ENCODE measurements around the gene XKR8.

Gene XKR8

DNA sequence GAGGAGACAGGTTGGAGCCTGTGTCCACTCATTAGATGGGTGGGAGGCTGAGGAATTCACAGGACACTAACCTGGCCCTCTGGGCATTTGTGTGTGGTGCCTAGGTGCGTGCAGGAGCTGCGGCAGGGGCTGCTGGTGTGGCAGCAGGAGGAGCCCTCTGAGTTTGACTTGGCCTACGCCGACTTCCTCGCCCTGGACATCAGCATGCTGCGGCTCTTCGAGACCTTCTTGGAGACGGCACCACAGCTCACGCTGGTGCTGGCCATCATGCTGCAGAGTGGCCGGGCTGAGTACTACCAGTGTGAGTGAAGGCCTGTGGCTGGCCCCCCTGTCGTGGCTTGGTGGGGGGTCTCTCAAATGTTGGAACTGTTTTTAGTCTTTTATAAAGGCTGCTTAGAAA is 3.6 kb downstream of the XKR8 start:
- Histone ChIP-seq H3K36me3 (ENCODE audit: insufficient read depth, low read length) (0 out of 2 replicates have a peak, but pooled peaks cover 2% of the 10 kb centered on the region), H3K9ac (ENCODE audit: low read depth, low read length) (no peak overlapping the region), H3K9me3 (ENCODE audit: control insufficient read depth, insufficient read depth, low read length) (no peaks in the 10 kb centered on the region), H3K4me1 (ENCODE audit: insufficient read depth, low read length) (peaks cover 7% of the 10 kb centered on the region; the same call in 1 of the 2 replicates)

- Histone ChIP-seq H3K36me3 (ENCODE audit: insufficient read depth, low read length) (0 out of 2 replicates have a peak, but pooled peaks cover 2% of the 10 kb centered on the region), H3K4me1 (ENCODE audit: insufficient read depth, low read length) (peaks cover 2% of the 10 kb centered on the region; the same call in 1 of the 2 replicates), H3K9me3 (ENCODE audit: control insufficient read depth, insufficient read depth, low read length) (no peaks in the 10 kb centered on the region), H3K9ac (ENCODE audit: low read depth, low read length) (no peak overlapping the region)
Measured at GRCh38 chr1:27966402-27967105, 6.8 kb downstream of the XKR8 start.

GRCh38 chr1:27967106-27967883 is 7.5 kb downstream of the XKR8 start:
- 0 out of 2 replicates have a peak, but pooled peaks cover 2% of the 10 kb centered on the region for H3K36me3 ChIP-seq (ENCODE audit: insufficient read depth, low read length)
- no peaks in the 10 kb centered on the region for H3K4me1 ChIP-seq (ENCODE audit: insufficient read depth, low read length)
- no peaks in the 10 kb centered on the region for H3K9me3 ChIP-seq (ENCODE audit: control insufficient read depth, insufficient read depth, low read length)
- H3K9ac ChIP-seq (ENCODE audit: low read depth, low read length): no peak overlapping the region

GRCh38 chr1:27967884-27968466 is 8.2 kb downstream of the XKR8 start:
- H3K4me1 ChIP-seq (ENCODE audit: insufficient read depth, low read length): no peaks in the 10 kb centered on the region
- H3K36me3 ChIP-seq (ENCODE audit: insufficient read depth, low read length): 0 out of 2 replicates have a peak, but pooled peaks cover 2% of the 10 kb centered on the region
- H3K9ac ChIP-seq (ENCODE audit: low read depth, low read length): no peak overlapping the region
- no peaks in the 10 kb centered on the region for H3K9me3 ChIP-seq (ENCODE audit: control insufficient read depth, insufficient read depth, low read length)

DNA sequence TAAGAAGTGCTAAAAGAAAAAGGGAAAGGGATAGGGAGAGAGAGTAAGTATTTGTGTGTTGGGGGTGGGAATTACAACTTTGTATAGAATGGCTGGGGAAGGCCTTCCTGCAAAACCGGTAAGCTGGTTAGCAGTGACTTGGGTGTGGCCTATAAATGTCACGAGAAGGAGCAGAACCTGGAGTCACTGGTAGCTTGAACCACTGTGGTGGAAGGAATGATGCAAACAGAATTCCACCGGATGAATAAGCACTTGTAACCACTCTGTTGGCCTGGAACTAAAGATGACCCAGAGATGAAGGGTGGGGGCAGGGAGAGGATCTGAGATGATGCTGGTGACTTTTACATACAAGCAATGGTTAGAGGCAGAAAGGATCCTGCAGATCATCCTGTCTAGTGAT is 8.9 kb downstream of the XKR8 start:
- 0 out of 2 replicates have a peak, but pooled peaks cover 2% of the 10 kb centered on the region for H3K36me3 ChIP-seq (ENCODE audit: insufficient read depth, low read length)
- no peaks in the 10 kb centered on the region for H3K9me3 ChIP-seq (ENCODE audit: control insufficient read depth, insufficient read depth, low read length)

DNA sequence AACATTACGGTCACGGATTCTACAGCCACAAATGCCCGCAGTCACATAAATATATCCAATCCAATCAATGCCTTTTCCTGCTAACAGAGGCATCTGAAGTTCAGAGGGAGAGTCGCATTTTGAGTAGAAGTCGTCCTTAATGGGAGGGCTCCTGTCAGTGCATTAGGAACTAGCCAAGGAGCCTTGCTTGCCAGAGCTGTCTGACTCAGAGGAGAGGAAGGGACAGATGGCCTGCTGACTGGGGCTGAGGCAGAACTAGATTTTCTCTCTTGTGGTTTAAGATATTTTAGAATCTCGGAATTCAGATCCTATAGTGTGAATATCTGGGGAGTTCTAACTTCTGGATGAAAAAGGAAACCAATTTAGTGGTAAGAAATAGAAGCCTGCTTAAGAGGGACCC is 10.6 kb downstream of the XKR8 start:
- H3K9ac ChIP-seq (ENCODE audit: low read depth, low read length): no peak overlapping the region
- no peaks in the 10 kb centered on the region for H3K9me3 ChIP-seq (ENCODE audit: control insufficient read depth, insufficient read depth, low read length)
- no peaks in the 10 kb centered on the region for H3K36me3 ChIP-seq (ENCODE audit: insufficient read depth, low read length)
- no peaks in the 10 kb centered on the region for H3K4me1 ChIP-seq (ENCODE audit: insufficient read depth, low read length)

More for the DNA sequence above, 8.9 kb downstream of the XKR8 start:
- Histone ChIP-seq H3K4me1 (ENCODE audit: insufficient read depth, low read length) (no peaks in the 10 kb centered on the region), H3K9ac (ENCODE audit: low read depth, low read length) (no peak overlapping the region)

- Histone ChIP-seq H3K4me1 (ENCODE audit: insufficient read depth, low read length) (no peaks in the 10 kb centered on the region), H3K9ac (ENCODE audit: low read depth, low read length) (no peak overlapping the region), H3K36me3 (ENCODE audit: insufficient read depth, low read length) (no peaks in the 10 kb centered on the region), H3K9me3 (ENCODE audit: control insufficient read depth, insufficient read depth, low read length) (no peaks in the 10 kb centered on the region)
Measured at GRCh38 chr1:27971674-27972073, 11.9 kb downstream of the XKR8 start.

DNA sequence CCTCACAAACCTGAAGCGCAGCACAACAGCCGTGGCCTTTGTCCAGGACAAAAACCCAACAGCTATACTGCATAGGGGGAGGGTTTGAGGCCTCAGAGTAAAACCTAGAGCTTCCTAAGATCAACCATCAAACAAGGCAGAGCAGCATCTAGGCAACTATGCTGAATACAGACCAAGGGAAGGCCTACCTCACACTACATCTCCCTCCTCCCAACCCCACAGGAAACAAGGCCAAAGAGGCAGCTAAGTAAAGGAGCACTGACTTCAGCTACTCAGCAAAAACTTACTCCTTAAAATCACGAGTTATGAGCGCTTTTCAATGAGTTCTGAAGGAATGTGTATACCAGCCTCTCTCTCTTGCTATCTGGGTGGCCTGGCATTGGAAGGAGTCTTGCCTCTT is 12.4 kb downstream of the XKR8 start:
- Histone ChIP-seq H3K4me1 (ENCODE audit: insufficient read depth, low read length) (no peaks in the 10 kb centered on the region), H3K36me3 (ENCODE audit: insufficient read depth, low read length) (no peaks in the 10 kb centered on the region), H3K9ac (ENCODE audit: low read depth, low read length) (no peak overlapping the region), H3K9me3 (ENCODE audit: control insufficient read depth, insufficient read depth, low read length) (no peaks in the 10 kb centered on the region)

- no peaks in the 10 kb centered on the region for H3K9me3 ChIP-seq (ENCODE audit: control insufficient read depth, insufficient read depth, low read length)
- no peaks in the 10 kb centered on the region for H3K36me3 ChIP-seq (ENCODE audit: insufficient read depth, low read length)
- no peak overlapping the region for H3K9ac ChIP-seq (ENCODE audit: low read depth, low read length)
- no peaks in the 10 kb centered on the region for H3K4me1 ChIP-seq (ENCODE audit: insufficient read depth, low read length)
Measured at GRCh38 chr1:27973771-27974416, 14.1 kb downstream of the XKR8 start.

DNA sequence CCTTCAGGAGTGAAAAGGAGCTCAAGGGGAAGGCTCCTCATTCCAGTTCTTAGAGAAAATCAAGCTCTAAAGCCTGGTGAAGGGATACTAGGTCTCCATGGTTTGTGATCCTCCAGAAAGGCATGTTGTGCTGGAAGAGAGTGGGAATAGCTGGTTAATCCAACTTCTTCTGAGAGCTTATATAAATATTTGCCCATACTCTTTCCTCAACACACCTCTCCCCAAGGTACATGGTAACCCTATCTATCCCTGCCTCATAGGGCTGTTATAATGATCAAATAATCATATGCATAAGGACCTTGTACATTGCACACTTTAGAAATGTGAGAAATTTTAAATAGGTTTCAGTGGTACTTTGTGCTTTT is 14.6 kb downstream of the XKR8 start:
- H3K4me1 ChIP-seq (ENCODE audit: insufficient read depth, low read length): no peaks in the 10 kb centered on the region
- no peaks in the 10 kb centered on the region for H3K36me3 ChIP-seq (ENCODE audit: insufficient read depth, low read length)
- H3K9me3 ChIP-seq (ENCODE audit: control insufficient read depth, insufficient read depth, low read length): no peaks in the 10 kb centered on the region
- no peak overlapping the region for H3K9ac ChIP-seq (ENCODE audit: low read depth, low read length)

DNA sequence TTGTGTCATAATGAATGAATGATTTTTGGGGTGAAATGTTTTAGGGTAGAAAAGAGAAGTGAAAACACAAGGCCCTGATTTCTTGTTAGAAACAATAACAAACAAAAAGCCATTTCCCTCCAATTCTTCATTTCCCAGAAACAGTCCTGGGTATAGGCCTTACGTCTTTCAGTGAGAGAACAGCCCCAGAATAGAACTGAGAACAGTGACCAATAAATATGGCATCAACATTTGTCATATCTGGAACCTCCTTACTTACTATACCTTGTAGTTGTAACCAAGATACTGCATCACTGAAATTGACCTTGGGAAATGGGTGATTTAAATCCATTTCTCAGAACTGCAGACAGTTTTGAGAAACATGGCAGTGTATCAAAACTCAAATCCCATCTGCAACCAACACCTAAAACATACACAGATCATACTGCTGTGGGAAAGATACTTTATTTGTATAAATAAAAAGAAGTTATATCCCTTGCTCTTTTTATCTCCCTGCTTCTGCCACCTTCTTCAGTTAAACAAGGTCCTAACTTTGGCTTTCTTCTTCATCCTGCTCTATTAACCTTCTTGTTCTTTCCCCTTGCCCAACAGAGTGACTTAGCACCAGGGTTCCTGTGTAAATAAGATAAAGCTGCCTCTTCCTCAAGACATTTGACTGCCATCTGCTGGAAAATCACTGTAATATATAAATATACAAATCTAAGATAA is 19.5 kb downstream of the XKR8 start:
- Histone ChIP-seq H3K36me3 (ENCODE audit: insufficient read depth, low read length) (no peaks in the 10 kb centered on the region), H3K4me1 (ENCODE audit: insufficient read depth, low read length) (no peaks in the 10 kb centered on the region), H3K9ac (ENCODE audit: low read depth, low read length) (no peak overlapping the region), H3K9me3 (ENCODE audit: control insufficient read depth, insufficient read depth, low read length) (no peaks in the 10 kb centered on the region)

DNA sequence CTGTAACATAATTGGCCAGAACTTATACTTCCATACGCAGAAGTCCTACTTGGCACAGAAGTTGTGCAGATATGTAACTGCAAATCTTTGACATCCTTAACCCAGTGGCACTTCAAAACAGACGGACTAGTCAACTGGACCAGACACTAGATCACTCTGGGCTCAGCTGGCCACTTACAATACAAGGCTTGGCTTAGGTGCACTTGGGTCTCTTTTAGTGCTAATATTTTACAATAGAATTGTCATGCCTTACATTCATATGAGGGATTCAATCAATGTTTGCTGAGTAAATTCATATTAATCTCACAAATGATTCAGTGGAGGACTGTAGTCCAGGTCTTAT is 20.1 kb downstream of the XKR8 start:
- H3K36me3 ChIP-seq (ENCODE audit: insufficient read depth, low read length): no peaks in the 10 kb centered on the region
- H3K9me3 ChIP-seq (ENCODE audit: control insufficient read depth, insufficient read depth, low read length): no peaks in the 10 kb centered on the region
- no peaks in the 10 kb centered on the region for H3K4me1 ChIP-seq (ENCODE audit: insufficient read depth, low read length)
- H3K9ac ChIP-seq (ENCODE audit: low read depth, low read length): no peak overlapping the region

- H3K9ac ChIP-seq (ENCODE audit: low read depth, low read length): no peak overlapping the region
- H3K36me3 ChIP-seq (ENCODE audit: insufficient read depth, low read length): no peaks in the 10 kb centered on the region
- H3K9me3 ChIP-seq (ENCODE audit: control insufficient read depth, insufficient read depth, low read length): no peaks in the 10 kb centered on the region
- H3K4me1 ChIP-seq (ENCODE audit: insufficient read depth, low read length): no peaks in the 10 kb centered on the region
Measured at GRCh38 chr1:27980216-27980845, 20.6 kb downstream of the XKR8 start.

DNA sequence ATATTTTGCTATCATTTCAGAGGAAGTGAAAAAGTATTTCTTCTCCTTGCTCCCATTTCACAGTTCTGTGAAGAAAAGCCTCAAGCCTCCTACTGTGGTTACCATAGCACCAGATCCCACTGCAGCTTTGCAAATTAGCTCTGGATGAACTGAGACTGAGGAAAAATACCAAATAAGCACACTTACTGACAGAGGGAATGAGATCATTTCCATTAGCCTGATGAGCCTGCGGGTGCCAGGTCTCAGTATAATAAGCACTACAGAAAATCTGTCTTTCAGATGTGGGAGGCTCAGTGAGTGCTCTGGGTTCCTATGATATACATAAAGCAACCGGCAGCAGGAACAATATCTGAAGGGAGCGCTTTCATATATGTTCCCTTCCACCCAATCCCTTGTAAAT is 21.4 kb downstream of the XKR8 start:
- Histone ChIP-seq H3K4me1 (ENCODE audit: insufficient read depth, low read length) (no peaks in the 10 kb centered on the region), H3K9ac (ENCODE audit: low read depth, low read length) (no peak overlapping the region), H3K36me3 (ENCODE audit: insufficient read depth, low read length) (no peaks in the 10 kb centered on the region), H3K9me3 (ENCODE audit: control insufficient read depth, insufficient read depth, low read length) (no peaks in the 10 kb centered on the region)

All from ES-I3 (cell line).